ENCODE results near the gene KRT2. TPM values are rescaled to one million over a fixed set of nuclear protein-coding genes. Genes with fewer than 3 reads are reported as not detected.

The KRT2 gene
- total and polyA plus RNA-seq, 4 donors = not detected

DNA sequence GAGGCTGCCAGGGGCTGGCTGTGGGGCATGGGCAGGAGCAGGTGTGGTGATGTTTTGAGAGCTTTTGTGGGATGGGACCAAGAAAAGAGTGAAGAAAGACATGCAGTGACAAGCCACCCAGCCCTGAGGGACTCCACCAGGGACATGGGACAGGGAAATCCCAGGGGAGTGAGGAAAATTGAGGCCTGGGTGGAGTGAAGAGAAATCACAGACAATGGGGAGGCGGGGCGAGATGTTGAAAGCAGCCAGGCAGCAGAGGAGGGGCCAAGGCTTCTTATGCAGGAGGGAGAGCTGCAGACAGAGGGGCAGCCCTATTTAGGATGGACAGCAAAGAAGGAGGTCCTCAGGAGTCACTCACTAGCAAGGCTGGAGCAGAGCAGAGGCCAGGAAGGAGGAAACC, 32.4 kb upstream of the KRT2 start:
- no peak for DNase-seq (ENCODE audit: low spot score)
- no peak overlapping the region for H3K4me3 ChIP-seq (ENCODE audit: low read depth in 1 of 3, low read length in 3 of 3)
- peaks cover 0 to 8% (median 3%) of the 10 kb centered on the region in 4 donors for H3K27me3 ChIP-seq (ENCODE audit: control insufficient read depth in 4 of 4, insufficient read depth in 4 of 4, low read length in 3 of 4)
- H3K9ac ChIP-seq (ENCODE audit: low read depth in 1 of 2, low read length in 2 of 2) = no peak overlapping the region
- no peak overlapping the region for H3K27ac ChIP-seq (ENCODE audit: low read depth in 1 of 2, low read length in 2 of 2)
- WGBS = 66% methylated on average over 2 of the region's 2 CpGs
- TF ChIP-seq JUND (IDR thresholded peaks at IDR 0.05) (no peak), NR2F2 (IDR thresholded peaks at IDR 0.05) (no peak), TAF1 (conservative IDR thresholded peaks at IDR 0.05) (no peak), HNF4A (conservative IDR thresholded peaks at IDR 0.05) (no peak), FOXA2 (IDR thresholded peaks at IDR 0.05) (no peak), RXRA (IDR thresholded peaks at IDR 0.05) (no peak), FOXA1 (IDR thresholded peaks at IDR 0.05) (no peak), EGR1 (IDR thresholded peaks at IDR 0.05; ENCODE audit: low read depth in 2 of 2) (no peak), GABPA (IDR thresholded peaks at IDR 0.05 in 1 of 2, conservative IDR thresholded peaks at IDR 0.05 in 1 of 2) (no peak), YY1 (IDR thresholded peaks at IDR 0.05) (no peak), HNF4G (IDR thresholded peaks at IDR 0.05) (no peak), RAD21 (IDR thresholded peaks at IDR 0.05) (no peak), SP1 (IDR thresholded peaks at IDR 0.05) (no peak)
- TF ChIP-seq, protein P1, sequence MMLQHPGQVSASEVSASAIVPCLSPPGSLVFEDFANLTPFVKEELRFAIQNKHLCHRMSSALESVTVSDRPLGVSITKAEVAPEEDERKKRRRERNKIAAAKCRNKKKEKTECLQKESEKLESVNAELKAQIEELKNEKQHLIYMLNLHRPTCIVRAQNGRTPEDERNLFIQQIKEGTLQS (IDR thresholded peaks at IDR 0.05) = no peak
- TF ChIP-seq, protein P2, sequence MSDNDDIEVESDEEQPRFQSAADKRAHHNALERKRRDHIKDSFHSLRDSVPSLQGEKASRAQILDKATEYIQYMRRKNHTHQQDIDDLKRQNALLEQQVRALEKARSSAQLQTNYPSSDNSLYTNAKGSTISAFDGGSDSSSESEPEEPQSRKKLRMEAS (IDR thresholded peaks at IDR 0.05) = no peak
- TF ChIP-seq, protein P3, sequence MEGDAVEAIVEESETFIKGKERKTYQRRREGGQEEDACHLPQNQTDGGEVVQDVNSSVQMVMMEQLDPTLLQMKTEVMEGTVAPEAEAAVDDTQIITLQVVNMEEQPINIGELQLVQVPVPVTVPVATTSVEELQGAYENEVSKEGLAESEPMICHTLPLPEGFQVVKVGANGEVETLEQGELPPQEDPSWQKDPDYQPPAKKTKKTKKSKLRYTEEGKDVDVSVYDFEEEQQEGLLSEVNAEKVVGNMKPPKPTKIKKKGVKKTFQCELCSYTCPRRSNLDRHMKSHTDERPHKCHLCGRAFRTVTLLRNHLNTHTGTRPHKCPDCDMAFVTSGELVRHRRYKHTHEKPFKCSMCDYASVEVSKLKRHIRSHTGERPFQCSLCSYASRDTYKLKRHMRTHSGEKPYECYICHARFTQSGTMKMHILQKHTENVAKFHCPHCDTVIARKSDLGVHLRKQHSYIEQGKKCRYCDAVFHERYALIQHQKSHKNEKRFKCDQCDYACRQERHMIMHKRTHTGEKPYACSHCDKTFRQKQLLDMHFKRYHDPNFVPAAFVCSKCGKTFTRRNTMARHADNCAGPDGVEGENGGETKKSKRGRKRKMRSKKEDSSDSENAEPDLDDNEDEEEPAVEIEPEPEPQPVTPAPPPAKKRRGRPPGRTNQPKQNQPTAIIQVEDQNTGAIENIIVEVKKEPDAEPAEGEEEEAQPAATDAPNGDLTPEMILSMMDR (IDR thresholded peaks at IDR 0.05; ENCODE audit: low read depth, low read length, missing input control) = no peak
- TF ChIP-seq, protein P4, sequence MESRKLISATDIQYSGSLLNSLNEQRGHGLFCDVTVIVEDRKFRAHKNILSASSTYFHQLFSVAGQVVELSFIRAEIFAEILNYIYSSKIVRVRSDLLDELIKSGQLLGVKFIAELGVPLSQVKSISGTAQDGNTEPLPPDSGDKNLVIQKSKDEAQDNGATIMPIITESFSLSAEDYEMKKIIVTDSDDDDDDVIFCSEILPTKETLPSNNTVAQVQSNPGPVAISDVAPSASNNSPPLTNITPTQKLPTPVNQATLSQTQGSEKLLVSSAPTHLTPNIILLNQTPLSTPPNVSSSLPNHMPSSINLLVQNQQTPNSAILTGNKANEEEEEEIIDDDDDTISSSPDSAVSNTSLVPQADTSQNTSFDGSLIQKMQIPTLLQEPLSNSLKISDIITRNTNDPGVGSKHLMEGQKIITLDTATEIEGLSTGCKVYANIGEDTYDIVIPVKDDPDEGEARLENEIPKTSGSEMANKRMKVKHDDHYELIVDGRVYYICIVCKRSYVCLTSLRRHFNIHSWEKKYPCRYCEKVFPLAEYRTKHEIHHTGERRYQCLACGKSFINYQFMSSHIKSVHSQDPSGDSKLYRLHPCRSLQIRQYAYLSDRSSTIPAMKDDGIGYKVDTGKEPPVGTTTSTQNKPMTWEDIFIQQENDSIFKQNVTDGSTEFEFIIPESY (IDR thresholded peaks at IDR 0.05) = no peak
- TF ChIP-seq, protein P5, sequence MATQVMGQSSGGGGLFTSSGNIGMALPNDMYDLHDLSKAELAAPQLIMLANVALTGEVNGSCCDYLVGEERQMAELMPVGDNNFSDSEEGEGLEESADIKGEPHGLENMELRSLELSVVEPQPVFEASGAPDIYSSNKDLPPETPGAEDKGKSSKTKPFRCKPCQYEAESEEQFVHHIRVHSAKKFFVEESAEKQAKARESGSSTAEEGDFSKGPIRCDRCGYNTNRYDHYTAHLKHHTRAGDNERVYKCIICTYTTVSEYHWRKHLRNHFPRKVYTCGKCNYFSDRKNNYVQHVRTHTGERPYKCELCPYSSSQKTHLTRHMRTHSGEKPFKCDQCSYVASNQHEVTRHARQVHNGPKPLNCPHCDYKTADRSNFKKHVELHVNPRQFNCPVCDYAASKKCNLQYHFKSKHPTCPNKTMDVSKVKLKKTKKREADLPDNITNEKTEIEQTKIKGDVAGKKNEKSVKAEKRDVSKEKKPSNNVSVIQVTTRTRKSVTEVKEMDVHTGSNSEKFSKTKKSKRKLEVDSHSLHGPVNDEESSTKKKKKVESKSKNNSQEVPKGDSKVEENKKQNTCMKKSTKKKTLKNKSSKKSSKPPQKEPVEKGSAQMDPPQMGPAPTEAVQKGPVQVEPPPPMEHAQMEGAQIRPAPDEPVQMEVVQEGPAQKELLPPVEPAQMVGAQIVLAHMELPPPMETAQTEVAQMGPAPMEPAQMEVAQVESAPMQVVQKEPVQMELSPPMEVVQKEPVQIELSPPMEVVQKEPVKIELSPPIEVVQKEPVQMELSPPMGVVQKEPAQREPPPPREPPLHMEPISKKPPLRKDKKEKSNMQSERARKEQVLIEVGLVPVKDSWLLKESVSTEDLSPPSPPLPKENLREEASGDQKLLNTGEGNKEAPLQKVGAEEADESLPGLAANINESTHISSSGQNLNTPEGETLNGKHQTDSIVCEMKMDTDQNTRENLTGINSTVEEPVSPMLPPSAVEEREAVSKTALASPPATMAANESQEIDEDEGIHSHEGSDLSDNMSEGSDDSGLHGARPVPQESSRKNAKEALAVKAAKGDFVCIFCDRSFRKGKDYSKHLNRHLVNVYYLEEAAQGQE (IDR thresholded peaks at IDR 0.05) = no peak
- no peaks in the 10 kb centered on the region for H3K4me1 ChIP-seq (ENCODE audit: control insufficient read depth in 4 of 4, insufficient read depth in 4 of 4, low read length in 3 of 4)
- H3K36me3 ChIP-seq (ENCODE audit: control insufficient read depth in 4 of 4, insufficient read depth in 3 of 4, low read depth in 1 of 4, low read length in 3 of 4) = no peaks in the 10 kb centered on the region
- no peaks in the 10 kb centered on the region for H3K9me3 ChIP-seq (ENCODE audit: control insufficient read depth in 4 of 4, low read length in 3 of 4)

Data from liver (tissue), 9 donors.